HuH-7.5 (cell line): ENCODE results near the gene ROBO1.
"Not testable (repeated sequence)": the region's sequence is repeated elsewhere in the genome, so short reads cannot be mapped to it uniquely, and the experiment has no call there.

Experiments
- DNase-seq: peaks from one replicate; pipeline ENCODE4 v3.0.0; 2011; ENCODE audit warnings: low spot score

The ROBO1 gene

DNA sequence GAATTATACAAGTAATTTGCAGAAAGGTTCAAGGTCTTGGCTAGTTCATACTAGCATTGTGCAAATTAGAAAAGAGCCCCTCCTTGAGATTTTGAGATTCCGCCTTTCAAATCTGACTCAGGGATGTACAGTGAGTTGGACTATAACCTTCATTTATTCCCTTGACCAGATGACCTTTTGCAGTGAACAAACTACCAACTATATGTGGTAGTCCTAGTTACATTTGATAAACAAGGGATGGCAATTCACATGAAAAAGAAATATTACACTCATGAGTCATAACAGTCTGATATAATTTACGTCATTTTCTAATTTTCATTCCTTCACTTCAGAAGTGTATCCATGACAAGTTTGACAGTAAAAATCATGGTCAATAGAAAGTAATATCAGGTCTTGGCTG lies 860.4 kb downstream of the ROBO1 start:
- no peak for DNase-seq

DNA sequence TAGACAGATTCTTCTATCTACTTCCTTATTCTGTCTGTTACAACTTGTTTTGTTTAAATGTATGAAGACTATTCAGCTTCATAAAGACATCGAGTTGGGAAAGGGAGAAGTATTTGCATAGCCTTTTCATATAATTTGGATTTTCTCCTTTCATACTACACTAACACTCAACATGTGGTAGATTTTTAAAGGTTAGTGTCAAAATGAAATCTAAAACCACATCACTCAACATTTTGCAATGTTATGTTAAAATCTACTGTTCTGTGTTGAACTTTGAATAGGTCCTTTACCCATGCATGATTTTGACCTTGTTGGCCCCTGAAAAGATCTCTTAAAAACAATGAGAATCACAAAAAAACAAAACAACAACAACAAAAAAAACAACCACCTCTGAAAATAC lies 860.9 kb downstream of the ROBO1 start:
- DNase-seq: no peak

DNA sequence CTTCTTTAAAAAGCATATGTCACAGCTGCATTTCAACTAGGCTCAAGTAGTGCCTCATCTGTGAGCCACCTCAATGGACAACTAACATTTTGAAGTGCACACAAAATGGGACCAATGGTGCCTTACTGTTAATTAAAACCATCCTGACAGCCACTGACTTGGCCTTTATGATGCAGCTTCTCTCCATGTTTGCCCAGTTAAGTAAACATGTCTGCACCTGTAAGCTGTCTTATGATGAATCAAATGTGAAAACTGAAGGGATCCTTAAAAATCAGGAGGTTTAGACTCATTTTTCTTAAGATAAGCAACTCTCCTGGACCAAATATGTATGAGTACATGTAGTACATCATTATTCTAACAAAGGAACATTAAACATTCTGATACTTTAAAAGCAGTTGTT lies 861.6 kb downstream of the ROBO1 start:
- no peak for DNase-seq

DNA sequence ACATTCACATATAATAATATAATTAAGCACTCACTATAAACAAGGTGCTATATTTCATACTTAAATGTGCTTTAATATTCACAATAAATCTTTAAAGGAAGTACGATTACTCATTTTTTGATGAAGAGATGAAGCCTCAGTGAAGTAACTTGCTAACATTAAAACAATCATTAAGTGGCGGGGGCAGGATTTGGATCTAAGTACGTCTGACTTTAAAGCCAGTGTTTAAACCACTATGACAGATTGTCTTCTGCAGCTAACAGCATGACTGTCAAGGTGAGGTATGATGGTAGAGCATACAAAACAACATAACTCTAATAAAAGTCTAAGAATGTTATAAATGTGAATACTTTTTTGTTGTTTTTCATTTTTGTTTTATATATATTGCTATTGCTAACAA lies 862.1 kb downstream of the ROBO1 start:
- DNase-seq: no peak

DNA sequence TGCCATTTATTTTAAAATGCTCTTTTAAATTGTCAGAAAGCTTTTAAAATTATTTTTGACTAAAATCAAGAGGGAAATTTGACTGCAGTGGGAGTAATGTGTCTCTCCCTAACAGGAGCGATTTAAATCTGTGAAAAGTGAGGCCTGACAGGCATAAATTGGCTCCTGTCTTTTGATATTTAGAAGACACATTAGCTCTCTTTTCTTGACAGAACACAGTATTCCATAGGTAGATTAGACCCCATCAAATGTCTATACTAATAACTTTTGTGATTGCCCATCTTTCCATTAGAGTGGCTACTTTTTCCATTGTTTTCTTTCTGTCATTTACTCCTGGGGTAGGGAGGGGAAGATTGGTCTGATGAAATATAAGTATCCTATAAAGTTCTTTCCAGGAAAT lies 866.3 kb downstream of the ROBO1 start:
- DNase-seq: no peak

DNA sequence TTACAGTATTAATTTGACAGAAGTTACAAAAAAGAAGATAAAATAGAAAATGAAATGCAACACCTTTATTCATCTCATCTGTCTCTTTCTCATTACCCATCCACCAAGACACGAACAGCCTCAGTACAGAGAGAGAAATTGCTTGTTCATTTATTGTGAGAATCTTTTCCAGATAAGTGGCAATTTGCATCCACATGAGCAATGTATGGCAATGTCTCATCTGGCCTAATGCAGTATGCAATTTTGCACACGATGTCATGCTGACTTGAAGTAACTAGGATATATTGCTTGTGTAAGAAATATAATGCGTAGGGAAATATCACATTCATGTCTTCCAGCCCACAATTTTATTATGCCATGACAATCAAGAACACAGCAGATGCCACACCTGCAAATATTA lies 866.9 kb downstream of the ROBO1 start:
- DNase-seq: no peak

DNA sequence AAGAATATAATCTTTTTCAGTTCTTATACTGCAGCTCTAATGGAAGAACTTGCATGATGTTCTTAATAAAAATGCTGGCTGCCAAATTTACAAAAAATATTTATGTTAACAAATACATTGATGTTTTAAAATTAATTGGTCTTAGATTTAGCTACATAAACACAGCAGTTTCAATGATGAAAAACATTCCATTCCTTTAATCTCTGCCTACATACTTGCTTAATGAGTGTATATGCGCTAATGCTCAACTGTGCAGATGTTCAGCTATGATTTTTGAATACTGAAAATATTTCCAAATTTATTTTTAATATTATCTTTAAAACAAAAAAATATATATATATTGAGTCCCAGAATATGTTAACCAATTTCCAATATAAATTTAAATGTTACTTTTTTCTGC lies 867.4 kb downstream of the ROBO1 start:
- no peak for DNase-seq

DNA sequence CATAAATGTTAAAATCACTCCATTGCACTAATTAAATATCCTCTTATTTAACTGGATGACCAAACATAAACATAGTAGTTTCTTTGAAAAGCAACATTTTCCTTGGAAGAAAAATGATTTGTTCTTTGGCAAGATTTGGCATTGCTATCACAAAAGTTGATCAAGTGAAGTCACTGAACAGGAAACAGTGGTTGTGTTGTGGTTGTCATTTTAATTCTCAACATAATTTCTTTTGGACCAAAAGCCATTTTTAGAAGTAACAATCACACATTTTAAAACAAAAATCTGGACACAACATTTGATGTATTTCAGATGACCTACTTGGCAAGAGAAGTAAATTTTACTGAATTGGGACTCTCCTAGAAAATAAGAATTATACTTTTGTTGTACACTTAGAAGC lies 872.3 kb downstream of the ROBO1 start:
- no peak for DNase-seq

DNA sequence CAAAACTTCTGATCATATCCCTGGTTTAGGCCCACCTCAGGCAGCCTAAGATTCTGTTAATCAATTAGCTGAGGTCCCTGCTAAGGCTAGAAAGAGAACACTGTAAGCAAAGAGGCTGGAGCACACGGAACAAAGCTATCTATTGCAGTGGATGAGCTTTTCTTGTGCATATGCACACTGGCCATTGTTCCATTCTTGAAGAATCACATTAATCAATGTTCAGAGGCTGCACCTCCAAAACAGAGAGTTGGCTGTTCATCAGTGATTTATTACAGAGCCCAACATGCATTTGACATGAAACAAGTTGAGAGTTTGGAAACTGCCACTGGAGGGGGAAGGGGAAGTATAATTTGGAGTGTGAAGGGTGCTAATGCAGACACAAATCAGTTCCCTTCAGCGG lies 873.0 kb downstream of the ROBO1 start:
- no peak for DNase-seq

DNA sequence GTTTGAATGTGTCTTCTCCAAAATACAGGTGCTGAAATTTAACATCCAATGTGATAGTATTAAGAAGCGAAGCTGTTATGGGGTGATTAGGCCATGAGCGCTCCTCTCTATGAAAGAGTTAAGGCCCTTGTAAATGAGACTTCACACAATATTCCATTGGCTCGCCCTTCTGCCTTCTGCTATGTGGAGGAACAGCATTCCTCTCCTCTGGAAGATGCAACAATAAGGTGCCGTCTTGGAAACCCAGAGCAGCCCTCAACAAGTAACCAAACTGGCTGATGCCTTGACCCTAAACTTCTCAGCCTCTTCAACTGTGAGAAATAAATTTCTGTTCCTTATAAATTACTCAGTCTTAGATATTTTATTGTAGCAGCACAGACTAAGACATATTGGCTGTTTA lies 874.6 kb downstream of the ROBO1 start:
- no peak for DNase-seq

DNA sequence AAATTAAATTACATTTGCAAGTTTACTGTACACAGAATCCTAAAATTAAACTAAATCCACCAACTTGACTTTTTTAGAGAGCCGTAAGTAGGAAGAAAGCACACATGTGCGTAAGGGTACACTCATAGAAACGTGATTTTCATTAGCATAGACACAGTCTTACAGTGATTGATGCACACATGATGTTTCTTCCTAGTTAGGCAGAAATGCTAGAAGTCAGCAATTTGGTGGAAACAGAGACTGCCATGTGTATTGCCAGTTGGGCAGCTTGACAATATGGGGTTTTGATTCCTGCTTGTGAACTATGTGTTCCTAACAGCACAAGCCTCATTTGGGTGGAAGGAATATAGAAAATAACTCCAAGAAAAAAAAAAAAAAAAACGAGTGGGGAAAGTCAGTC lies 878.5 kb downstream of the ROBO1 start:
- DNase-seq: no peak

DNA sequence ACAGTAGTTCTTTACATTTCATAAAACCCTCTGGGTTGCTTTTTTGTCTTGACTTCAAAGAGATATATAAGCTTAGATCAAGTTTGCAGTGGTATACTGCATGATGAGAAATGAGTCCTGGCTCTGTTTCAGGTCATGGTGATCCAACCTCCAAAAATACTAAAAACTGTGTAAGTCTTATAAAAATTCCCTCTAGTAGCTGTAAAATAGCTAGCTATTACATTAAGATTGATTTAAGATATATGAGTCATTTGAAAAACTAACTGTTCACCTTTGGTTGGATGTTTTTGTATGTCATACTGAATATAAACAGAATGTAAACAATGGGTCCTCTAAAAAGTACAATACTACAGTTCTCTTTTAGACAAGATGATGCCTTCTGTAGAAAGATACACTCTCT lies 879.2 kb downstream of the ROBO1 start:
- DNase-seq: no peak

DNA sequence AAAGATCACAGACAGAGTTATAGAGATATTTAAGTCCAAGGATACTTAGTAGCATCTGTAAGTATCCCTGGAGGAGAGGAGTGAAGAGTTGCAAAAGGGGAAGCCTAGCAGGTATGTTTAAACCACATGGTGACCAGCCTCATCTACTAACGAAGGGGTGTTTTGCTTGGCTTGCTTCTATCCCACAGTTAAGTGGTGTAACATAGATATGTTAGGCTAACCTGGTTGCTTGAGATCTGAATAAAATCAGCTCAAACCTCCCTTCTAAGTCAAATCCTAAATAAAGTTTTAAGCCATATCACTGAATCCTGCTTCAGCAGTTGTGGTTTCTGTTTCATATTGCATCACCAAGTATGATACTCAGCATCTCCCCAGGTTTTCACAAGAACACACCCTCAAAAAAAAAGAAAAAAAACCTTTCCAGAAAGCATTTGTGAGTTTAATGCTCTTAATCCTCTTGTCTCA lies 880.2 kb downstream of the ROBO1 start:
- no peak for DNase-seq

DNA sequence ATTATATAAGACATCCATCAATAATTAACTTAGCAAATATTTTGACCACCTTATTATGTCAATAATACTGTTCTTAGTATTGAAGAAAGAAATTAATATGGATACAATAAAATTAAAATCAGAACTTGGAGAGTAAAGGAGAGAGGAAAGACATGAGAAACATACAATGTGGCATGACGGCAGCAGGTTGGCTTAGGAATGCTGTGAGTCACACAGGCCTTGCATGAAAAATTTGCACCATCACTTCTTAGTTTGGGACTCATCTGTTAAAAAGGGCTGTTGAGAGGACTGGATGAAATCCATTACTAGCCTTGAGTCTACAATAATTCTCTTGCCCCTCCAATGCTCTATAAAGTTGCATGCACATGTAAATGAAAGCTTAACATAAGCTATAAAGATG lies 880.8 kb downstream of the ROBO1 start:
- no peak for DNase-seq

DNA sequence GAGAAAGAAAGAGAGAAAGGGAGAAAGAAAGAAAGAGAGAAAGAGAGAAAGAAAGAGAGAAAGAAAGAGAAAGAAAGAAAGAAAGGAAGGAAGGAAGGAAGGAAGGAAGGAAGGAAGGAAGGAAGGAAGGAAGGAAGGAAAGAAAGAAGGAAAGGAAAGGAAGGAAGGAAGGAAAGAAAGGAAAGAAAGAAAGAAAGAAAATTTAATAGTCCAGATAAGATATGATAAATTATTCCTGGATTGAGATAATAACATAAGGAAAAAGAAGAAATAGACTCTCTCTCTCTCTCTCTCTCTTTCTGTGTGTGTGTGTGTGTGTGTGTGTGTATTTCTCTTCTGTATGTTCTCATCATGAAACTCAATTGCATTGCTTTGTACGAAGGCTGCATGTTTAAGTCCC lies 883.2 kb downstream of the ROBO1 start:
- DNase-seq: not testable (repeated sequence)

DNA sequence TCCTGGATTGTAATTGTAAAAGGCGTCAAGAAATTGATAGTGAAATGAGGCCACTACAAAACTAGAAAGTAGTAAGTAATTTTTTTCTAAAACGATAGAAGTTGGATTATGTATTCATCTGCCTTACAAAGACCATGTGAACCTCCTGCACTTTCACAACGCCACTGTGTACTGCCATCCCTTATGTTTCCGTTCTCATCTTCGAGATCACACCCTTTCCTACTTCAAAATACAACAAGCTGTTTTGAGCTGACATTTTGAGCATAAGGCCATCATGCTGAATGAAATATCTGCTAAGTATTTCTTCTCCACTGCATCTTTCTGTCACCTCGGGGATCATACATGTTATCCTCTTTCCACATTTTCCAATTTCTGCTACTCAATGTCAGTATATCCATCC lies 885.5 kb downstream of the ROBO1 start:
- no peak for DNase-seq

DNA sequence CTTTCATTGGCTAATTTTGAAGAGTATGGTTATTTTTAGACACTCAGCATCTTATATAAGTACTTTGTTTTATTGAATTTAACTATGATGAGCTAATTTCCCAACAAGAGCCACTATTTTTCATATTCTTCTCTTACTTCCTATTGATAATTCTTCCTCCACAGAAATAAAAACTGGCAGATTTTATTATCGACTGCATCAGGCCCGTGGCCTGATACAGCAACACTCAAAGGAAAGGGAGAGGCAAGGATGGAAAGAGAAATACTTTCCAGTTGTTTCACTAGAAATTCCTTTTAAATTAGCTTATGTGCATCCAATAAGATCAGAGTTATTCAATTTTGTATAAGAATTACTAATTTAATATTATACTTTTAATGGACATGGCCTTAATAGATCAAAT lies 886.3 kb downstream of the ROBO1 start:
- DNase-seq: no peak

DNA sequence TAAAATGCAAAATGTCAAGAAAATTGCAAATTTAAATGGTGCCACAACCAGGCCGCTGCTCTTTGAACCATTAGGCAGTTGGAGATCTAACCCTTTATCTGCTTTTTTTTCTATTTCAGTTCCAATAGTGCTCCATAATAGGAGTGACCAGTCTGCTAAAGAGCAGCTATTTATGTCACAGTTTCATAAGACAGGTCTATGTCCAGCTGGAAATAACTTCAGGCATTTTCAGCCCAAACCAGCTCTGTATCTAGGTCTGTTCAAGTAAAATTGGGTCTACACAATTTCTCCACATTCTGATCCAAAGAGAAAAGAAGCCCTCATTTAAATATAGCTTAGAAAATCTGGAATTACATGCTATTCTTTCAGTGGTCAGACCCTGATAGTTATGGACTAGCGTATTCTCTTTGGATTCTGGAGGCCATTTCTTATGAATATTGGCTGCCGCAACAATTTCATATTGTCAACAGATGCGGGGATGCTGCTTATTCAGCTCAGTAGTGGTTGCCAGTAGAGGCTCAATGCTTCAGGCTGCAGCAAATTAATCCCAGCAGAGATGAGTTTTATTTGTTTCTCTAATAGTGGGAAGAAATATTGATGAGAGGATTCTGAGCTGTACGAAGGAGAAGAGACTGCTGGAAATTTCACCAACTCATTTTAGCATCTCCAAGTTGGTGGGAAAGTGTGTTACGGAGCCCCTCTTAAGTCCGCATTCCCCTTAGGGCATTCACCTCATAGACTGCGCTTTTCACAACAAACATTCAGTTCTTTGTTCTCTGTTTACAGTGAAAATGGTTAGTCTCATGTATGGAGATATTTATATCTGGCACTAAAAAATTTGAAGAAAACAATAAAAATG lies 887.0 kb downstream of the ROBO1 start:
- no peak for DNase-seq

DNA sequence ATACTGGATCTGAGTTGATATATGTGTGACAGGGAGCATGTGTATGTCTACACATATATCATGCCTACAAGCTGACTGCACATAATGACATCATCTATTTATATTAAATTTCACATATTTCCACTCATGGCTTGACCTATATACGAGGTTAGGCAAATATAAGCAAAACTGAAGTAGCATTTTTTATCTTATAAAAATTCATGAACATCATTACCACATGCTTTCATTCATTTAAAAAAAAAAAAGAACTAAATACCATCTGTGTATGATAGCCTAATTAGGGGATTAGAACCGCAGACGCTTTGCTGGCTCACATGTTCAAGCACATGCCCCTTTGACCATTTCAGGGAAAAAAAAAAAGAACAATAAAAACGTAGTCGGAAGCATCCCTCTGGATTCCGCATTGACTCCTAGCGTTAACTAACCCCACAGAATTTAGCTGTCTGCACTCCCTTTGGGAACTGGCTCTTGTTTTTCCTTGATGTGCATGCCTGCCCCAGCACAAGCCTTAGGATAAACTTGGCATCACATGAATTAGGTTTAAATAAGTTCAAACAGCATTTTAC lies 888.4 kb downstream of the ROBO1 start:
- DNase-seq: no peak

DNA sequence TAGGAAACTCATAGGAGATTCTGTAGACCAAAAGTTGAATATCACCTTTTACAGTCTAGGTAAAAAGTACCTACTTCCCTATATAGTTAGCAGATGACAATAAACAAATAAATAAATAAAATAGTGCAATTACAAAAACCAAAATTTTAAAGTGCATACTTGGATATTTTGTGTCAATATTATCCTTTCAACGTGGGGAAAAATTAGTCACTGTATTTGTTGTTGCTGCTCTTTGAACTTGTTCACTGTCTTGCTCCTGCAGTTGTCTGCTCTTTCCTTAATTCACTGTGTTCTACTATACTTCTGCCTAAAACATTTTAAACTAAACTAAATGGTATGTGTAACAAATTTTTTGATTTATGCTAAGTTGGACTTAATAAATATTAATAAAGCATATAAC lies 889.0 kb downstream of the ROBO1 start:
- no peak for DNase-seq

DNA sequence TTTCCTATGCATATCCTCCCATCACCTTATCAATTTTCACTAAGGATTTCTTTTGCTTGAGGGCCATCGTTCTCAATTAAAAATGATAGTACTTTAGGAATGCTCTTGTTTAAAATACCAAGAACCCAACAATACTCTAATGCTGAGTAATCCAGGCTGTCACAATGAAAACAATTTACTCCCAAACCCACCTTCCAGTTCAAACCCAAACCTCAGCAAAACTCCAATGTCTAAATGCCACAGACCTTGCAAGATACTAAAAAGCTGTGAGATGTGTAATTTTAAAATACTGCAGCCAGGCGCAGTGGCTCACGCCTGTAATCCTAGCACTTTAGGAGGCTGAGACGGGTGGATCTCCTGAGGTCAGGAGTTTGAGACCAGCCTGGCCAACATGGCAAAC lies 889.8 kb downstream of the ROBO1 start:
- no peak for DNase-seq

DNA sequence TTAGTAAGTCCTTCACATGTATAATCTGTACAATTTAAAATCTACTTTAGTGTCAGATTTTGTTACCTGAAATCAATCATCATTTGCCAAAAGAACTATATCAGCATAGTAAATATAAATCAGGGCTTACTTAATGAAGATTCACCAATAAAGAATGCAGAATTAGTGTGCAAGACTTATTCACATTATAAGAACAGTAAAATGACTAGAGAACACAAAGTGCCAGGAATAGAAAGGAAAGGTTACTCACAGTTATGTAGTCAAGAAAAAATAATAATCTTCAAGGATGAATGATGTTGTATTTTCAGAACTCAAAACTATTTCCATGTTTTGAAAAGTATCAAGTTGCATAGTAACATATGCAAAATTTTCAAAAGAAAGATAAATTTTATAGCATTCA lies 891.9 kb downstream of the ROBO1 start:
- DNase-seq: no peak

DNA sequence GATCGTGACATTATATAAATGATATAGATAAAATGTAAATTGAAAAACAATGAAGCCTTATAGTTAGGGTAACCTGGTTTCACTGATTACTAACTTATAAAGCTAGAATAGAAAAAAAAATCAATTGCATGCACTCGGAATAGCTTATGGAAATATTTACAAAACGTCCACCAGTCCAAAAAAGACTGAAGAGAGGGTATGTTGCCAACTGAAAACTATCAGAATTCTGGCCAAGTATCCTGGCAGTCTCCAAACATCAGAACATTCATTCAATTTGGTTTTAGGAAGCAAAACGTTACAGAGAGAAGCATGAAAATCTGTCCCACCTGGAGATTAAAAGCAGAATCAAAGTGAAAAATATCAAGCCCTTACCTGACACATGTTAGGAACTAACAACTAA lies 892.4 kb downstream of the ROBO1 start:
- no peak for DNase-seq

DNA sequence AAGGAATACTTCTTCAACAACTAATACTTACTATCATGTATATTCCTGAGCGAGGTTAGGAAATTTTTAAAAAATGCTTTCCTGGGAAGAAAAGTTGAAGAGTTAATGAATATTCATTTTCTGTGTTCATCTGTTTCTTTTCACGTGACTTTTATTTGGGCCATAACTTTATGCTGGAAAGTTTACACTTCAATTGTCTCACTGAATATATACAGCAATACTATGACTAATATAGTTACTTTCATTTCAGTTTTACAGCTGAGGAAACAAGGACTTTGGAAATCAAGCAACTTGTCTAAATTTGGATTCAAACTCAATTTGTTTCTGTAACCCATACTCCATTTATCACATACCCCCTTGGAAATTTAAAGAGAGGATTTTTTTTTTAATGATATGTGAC lies 894.2 kb downstream of the ROBO1 start:
- no peak for DNase-seq
